Measurements from ENCODE around the gene CFD. TPM values are rescaled to one million over a fixed set of nuclear protein-coding genes. Genes with fewer than 3 reads are reported as not detected.

CFD gene
- total RNA-seq, 2 donors from 2014 or later: 0.53 TPM; not detected in 1

Other genes with a start within 250 kb of the CFD start
- gene POLRMT, start 226.1 kb upstream of the CFD start, total RNA-seq: 100 to 1,000 TPM in 1 of 2 donors, 10 to 100 TPM in 1; 55.0 to 104 TPM
- not detected for gene FGF22, start 219.8 kb upstream of the CFD start, total RNA-seq
- gene RNF126, start 196.4 kb upstream of the CFD start, total RNA-seq: 100 to 1,000 TPM in 1 of 2 donors, 10 to 100 TPM in 1; 77.7 to 138 TPM
- 1 to 10 TPM; 1.7 to 3.6 TPM for gene FSTL3, start 183.3 kb upstream of the CFD start, total RNA-seq
- gene PRSS57, start 164.2 kb upstream of the CFD start, total RNA-seq: 1 to 10 TPM in 1 of 2 donors, not detected in 1; 1.4 TPM
- not detected for gene PALM, start 150.7 kb upstream of the CFD start, total RNA-seq
- not detected for gene MISP, start 108.6 kb upstream of the CFD start, total RNA-seq
- gene PTBP1, start 62.2 kb upstream of the CFD start, total RNA-seq: 100 to 1,000 TPM; 604 to 619 TPM
- gene PLPPR3, start 37.7 kb upstream of the CFD start, total RNA-seq: not detected
- under 1 TPM; 0.25 to 0.36 TPM for gene AZU1, start 31.8 kb upstream of the CFD start, total RNA-seq
- gene PRTN3, start 18.7 kb upstream of the CFD start, total RNA-seq: not detected
- gene ELANE, start 7.4 kb upstream of the CFD start, total RNA-seq: not detected
- 10 to 100 TPM; 46.4 to 79.6 TPM for gene MED16, start 33.5 kb downstream of the CFD start, total RNA-seq
- gene RNU6-9, start 33.8 kb downstream of the CFD start, total RNA-seq: not detected
- 10 to 100 TPM; 48.4 to 68.3 TPM for gene R3HDM4, start 53.6 kb downstream of the CFD start, total RNA-seq
- gene KISS1R, start 57.7 kb downstream of the CFD start, total RNA-seq: 1 to 10 TPM in 1 of 2 donors, not detected in 1; 1.1 TPM
- gene ARID3A, start 66.4 kb downstream of the CFD start, total RNA-seq: 10 to 100 TPM; 42.8 to 46.1 TPM
- 100 to 1,000 TPM in 1 of 2 donors, 10 to 100 TPM in 1; 57.8 to 106 TPM for gene WDR18, start 124.7 kb downstream of the CFD start, total RNA-seq
- not detected for gene GRIN3B, start 140.8 kb downstream of the CFD start, total RNA-seq
- 100 to 1,000 TPM; 150 to 267 TPM for gene TMEM259, start 161.5 kb downstream of the CFD start, total RNA-seq
- not detected for gene RNU6-2, start 161.9 kb downstream of the CFD start, total RNA-seq
- 100 to 1,000 TPM; 119 to 141 TPM for gene CNN2, start 166.9 kb downstream of the CFD start, total RNA-seq
- 10 to 100 TPM; 53.7 to 69.9 TPM for gene ABCA7, start 180.4 kb downstream of the CFD start, total RNA-seq
- gene ARHGAP45, start 207.5 kb downstream of the CFD start, total RNA-seq: 100 to 1,000 TPM; 320 to 338 TPM
- 100 to 1,000 TPM; 168 to 241 TPM for gene POLR2E, start 235.7 kb downstream of the CFD start, total RNA-seq
- gene GPX4, start 244.3 kb downstream of the CFD start, total RNA-seq: 100 to 1,000 TPM in 1 of 2 donors, 10 to 100 TPM in 1; 86.4 to 174 TPM